C1 segment of cervical spinal cord (tissue), 14 donors: ENCODE measurements around the gene MICU1.
"Not testable (repeated sequence)": the region's sequence is repeated elsewhere in the genome, so short reads cannot be mapped to it uniquely, and the experiment has no call there.

ENCODE experiments used
- DNase-seq, 14 donors: peaks; one replicate each; lab custom pipeline; 2025; lab: John Stamatoyannopoulos, UW

Gene MICU1

GRCh38 chr10:72329290-72330068 lies 296.4 kb downstream of the MICU1 start:
- DNase-seq = peak in 1 of 14 donors; percentile 27

DNA sequence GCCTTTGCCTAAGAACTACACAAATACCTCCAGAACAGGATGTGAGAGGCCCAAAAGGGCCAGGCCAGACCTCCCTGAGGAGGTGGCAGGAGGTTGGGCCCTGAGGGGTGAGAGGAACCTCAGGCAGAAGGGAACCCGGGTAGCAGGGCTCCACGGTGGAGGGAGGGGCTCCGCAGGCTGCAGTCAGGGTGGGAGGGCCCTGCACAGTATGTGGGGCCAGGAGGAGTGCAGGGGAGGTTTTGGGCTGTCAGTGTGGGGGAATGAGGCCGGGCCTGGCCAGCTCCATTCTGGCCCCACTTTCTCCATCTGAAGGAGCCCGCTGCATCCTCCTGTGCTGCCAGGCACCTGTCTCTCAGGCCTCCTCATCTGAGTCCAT lies 297.1 kb downstream of the MICU1 start:
- DNase-seq = no peak

GRCh38 chr10:72328045-72328828 lies 297.6 kb downstream of the MICU1 start:
- DNase-seq = peak in 12 of 14 donors; percentile 38 to 83 (median 65)

DNA sequence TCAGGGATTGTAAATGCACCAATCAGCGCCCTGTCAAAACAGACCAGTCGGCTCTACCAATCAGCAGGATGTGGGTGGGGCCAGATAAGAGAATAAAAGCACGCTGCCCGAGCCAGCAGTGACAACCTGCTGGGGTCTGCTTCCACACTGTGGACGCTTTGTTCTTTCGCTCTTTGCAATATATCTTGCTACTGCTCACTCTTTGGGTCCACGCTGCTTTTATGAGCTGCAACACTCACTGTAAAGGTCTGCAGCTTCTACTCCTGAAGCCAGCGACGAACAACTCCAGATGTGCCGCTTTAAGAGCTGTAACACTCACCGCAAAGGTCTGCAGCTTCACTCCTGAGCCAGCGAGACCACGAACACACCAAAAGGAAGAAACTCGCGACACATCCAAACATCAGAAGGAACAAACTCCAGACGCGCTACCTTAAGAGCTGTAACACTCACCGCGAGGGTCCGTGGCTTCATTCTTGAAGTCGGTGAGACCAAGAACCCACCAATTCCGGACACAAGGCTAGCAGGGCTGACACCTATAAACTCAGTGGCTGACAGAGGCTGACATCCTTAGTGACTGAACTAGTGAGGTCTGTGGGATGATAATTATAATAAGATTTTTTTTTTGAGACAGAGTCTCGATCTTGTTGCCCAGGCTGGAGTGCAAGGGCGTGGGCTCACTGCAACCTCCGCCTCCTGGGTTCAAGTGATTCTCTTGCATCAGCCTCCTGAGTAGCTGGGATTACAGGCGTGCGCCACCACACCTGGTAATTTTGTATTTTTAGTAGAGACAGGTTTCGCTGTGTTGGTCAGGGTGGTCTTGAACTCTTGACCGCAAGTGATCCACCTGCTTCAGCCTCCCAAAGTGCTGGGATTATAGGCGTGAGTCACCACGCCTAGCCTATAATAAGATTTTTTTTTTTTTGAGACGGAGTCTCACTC lies 298.9 kb downstream of the MICU1 start:
- DNase-seq = not testable (repeated sequence)

DNA sequence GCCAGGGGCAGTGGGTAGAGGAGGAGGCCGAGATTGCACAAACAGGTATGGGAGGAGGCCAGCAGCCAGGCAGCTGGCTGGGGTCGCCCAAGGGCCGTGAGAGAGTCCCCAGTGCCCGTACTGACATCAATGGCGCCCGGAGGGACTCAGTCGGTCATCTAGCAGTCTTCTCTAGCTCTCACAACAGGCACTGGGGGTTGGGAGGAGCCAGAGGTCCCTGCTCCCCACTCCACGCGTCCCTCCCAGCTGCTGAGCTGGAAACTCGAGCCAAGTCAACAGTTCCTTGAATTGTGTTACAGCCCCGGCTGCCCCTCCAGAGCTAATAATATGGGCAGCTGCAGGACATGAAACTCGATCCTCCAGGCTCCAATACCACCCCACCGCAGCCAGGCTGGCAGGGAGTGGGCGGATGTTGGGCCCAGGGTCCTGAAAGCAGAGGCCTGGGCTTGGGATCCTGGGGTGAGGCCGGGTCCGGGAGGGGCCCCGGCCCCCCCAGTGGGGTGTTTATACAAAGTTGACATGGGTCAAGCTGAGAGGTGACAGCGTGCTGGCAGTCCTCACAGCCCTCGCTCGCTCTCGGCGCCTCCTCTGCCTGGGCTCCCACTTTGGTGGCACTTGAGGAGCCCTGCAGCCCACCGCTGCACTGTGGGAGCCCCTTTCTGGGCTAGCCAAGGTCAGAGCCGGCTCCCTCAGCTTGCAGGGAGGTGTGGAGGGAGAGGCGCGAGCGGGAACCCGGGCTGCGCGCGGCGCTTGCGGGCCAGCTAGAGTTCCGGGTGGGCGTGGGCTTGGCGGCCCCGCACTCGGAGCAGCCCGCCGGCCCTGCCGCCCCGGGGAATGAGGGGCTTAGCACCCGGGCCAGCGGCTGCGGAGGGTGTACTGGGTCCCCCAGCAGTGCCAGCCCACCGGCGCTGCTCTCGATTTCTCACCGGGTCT lies 300.4 kb downstream of the MICU1 start:
- peak in 5 of 14 donors; percentile 27 to 64 (median 50) for DNase-seq

GRCh38 chr10:72323771-72324191 lies 302.1 kb downstream of the MICU1 start:
- DNase-seq = no peak

DNA sequence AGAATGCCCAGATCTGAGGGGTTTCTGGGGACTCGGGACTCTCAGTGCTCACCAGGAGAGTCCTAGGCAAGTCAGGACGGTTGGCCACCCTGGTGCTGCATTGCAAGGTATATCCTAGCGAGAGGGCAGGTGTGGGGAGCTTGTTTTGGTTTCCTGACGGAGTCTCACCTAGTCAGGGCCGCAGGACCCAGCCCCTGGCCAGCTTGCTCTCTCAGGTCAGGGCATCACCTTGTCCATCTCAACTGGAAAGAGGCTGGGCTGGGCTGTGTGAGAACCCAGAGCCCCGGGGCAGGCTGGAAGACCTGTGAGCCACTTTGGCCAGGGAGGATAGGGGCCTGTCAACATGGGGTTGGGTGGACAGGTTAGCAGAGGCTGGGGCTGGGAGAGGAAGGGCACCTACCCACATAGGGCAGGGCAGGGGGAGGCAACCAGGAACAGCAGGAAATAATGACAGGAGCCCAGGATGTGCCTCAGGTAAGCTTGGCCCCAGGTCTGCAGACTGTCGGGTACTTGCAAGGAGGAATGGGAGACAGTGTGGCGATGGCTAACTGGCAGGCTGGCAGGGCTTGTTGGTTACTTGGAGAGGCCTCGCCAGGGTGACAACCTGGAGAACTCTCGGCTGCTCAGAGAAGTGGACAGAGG lies 302.6 kb downstream of the MICU1 start:
- DNase-seq = no peak

- no peak for DNase-seq
Observed at GRCh38 chr10:72322280-72323058, 303.4 kb downstream of the MICU1 start.

DNA sequence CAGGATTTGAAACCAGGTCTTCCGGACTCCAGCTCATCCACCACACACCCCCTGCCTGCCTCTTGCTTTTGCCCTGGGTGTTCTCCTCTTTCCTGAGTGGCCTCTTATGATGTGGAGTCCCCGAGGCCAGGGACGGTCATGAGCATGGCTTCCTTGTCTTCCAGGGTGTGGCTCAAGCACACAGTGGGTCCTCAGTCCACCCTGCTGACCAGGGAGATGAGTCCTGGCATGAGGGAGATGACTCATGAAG lies 303.9 kb downstream of the MICU1 start:
- DNase-seq = no peak

- DNase-seq = no peak
Observed at GRCh38 chr10:72321248-72322029, 304.4 kb downstream of the MICU1 start.

DNA sequence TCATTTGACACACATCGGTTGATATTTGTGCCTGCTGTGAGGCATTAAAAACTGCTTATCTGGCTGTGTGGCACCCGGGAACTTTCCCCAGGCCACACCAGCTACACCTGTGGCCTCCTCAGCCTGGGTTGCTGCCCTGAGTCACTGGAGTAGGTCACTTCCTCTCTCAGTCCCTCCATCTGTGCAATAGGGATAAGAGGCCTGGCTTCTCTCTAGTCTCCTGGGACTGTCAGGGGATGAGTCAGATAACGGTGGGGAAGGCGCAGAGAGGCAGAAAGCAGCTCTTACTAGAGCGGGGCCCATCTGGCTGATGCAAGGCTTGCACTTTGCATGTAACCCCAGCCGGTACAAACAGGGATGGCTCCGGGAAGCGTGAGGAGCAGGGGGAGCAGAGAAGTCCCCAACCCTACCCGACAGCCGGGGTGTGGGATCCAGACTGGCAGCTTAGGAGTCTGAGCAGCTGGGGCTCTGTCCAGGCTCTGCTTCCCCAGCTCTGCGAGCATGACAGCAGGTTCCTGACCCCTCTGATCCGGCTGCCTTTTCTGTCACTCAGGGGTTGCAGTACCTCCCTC lies 305.1 kb downstream of the MICU1 start:
- peak in 3 of 14 donors; percentile 58 to 74 (median 70) for DNase-seq

- peak in 12 of 14 donors; percentile 50 to 87 (median 76) for DNase-seq
Observed at GRCh38 chr10:72319416-72320254, 306.2 kb downstream of the MICU1 start.

DNA sequence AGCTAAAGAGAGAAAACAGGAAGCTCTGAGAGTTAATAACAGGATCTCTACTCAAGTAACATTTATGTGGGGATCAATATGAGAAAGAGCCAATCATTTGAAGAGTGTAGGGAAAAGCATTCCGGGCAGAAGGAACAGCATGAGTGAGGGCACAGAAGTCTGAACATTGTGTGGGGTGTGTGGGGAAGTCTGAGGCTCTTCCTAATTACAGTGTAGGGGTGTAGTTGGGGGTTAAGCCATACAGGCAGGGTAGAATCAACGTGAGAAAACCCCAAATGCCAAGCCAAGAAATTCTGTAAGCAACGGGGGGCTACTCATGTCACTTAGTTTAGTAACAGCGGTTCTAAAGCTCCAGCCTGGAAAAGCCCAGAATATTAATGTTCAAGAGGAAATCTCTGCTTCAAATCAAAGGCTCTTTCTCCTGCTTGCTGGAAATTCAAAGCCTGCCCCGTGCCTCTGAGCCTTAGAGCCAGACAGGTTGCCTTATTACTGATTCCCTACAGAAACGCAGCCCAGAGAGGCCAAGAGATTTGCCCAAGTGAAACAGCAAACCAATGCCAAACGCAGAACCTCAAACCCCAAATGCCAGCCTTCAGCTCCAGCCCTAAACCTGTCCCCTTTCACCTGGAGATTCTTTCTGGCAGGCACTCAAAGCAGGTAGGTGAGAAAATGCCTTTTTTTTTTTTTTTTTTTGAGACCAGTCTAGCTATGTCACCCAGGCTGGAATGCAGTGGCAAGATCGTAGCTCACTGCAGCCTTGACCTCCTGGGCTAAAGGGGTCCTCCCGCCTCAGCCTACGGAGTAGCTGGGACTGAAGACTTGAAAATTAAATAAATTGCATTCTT lies 307.2 kb downstream of the MICU1 start:
- no peak for DNase-seq
